ENCODE results near the gene NELFE. TPM values are rescaled to one million over a fixed set of nuclear protein-coding genes. Genes with fewer than 3 reads are reported as not detected.

Gene NELFE
- total RNA-seq, 1 experiment from 2014 or later = 91.4 TPM

GRCh38 chr6:31958412-31958740 lies 395 bp downstream of the NELFE start:
- H3K27ac ChIP-seq (ENCODE audit: insufficient read length, low read depth, low read length) = no peak overlapping the region
- Mint-ChIP-seq H3K4me1 (peaks cover 18% of the 10 kb centered on the region in 2 experiments), H3K27ac (peak overlapping the region; percentile 94 to 99 (median 96); a peak in 6 of 7 replicates)

More at GRCh38 chr6:31958412-31958740, 395 bp downstream of the NELFE start:
- H2BK12ac ChIP-seq (ENCODE audit: insufficient read length, low read depth, low read length) = no peak overlapping the region
- WGBS (ENCODE audit: extremely low coverage, insufficient read length, low lambda C conversion rate) = no CpG with 5 or more reads among the region's 11 CpGs
- no peak overlapping the region for H2BK20ac ChIP-seq (ENCODE audit: low read depth, low read length, poor library complexity, severe bottlenecking)
- peaks cover 7% of the 10 kb centered on the region for H3K79me2 ChIP-seq (ENCODE audit: insufficient read depth, low read length)
- peaks cover 3% of the 10 kb centered on the region for H3K79me1 ChIP-seq (ENCODE audit: insufficient read depth, low read depth, low read length, poor library complexity, severe bottlenecking)
- H3K56ac ChIP-seq (ENCODE audit: insufficient read length, low read depth, low read length) = peak overlapping the region; percentile 43
- H3K36me3 Mint-ChIP-seq (ENCODE audit: insufficient read depth in 1 of 3, low read depth in 3 of 3) = peaks cover 37 to 83% (median 70%) of the 10 kb centered on the region in 3 experiments
- peak overlapping the region; percentile 95 to 99 for H3K4me3 Mint-ChIP-seq
- H2AFZ ChIP-seq (ENCODE audit: low read length) = peak overlapping the region; percentile 27
- H3K27me3 ChIP-seq (ENCODE audit: insufficient read depth, low read length) = no peaks in the 10 kb centered on the region
- no peak for TF ChIP-seq CTCF (conservative IDR thresholded peaks at IDR 0.05)
- H4K5ac ChIP-seq (ENCODE audit: insufficient read length, low read depth, low read length) = no peak overlapping the region
- peaks cover 10% of the 10 kb centered on the region for H3K23me2 ChIP-seq (ENCODE audit: insufficient read length, low read depth, low read length, poor library complexity, severe bottlenecking)
- no peak overlapping the region for H4K8ac ChIP-seq (replicated peaks; ENCODE audit: insufficient read length, low read depth, low read length)
- H3K9me3 ChIP-seq (ENCODE audit: control insufficient read depth, low read depth, low read length) = no peaks in the 10 kb centered on the region
- no peak for DNase-seq
- no peak overlapping the region; the same call in 1 of the 2 replicates for H3K14ac ChIP-seq (ENCODE audit: insufficient read depth, low read length)
- no peaks in the 10 kb centered on the region; a peak in 1 of 5 replicates for H3K9me3 Mint-ChIP-seq
- no peaks in the 10 kb centered on the region for H4K20me1 ChIP-seq (ENCODE audit: control insufficient read depth, insufficient read depth, insufficient read length)
- H2BK15ac ChIP-seq (ENCODE audit: low read depth, low read length) = no peak overlapping the region
- H2AK5ac ChIP-seq (ENCODE audit: insufficient read length, low read length) = no peak overlapping the region
- peak overlapping the region; percentile 95 for H3K4me2 ChIP-seq (ENCODE audit: insufficient read depth, insufficient read length, low read length)
- H4K91ac ChIP-seq (ENCODE audit: insufficient read length, low read depth, low read length) = no peak overlapping the region
- no peaks in the 10 kb centered on the region for H3K27me3 Mint-ChIP-seq (ENCODE audit: low read depth)
- no peak overlapping the region for H3K4ac ChIP-seq (ENCODE audit: low read depth, low read length)
- no peak overlapping the region for H3K23ac ChIP-seq (ENCODE audit: insufficient read length, low read depth, low read length)
- H3K18ac ChIP-seq (ENCODE audit: insufficient read length, low read depth, low read length) = peak overlapping the region; percentile 38
- H2BK5ac ChIP-seq (ENCODE audit: insufficient read length, low read length) = no peak overlapping the region
- H3K4me1 ChIP-seq (ENCODE audit: insufficient read depth, low read length) = peaks cover 3% of the 10 kb centered on the region; the same call in 1 of the 2 replicates
- H3T11ph ChIP-seq (ENCODE audit: low read length) = no peak overlapping the region
- H2BK120ac ChIP-seq (ENCODE audit: low read depth, low read length, poor library complexity, severe bottlenecking) = no peak overlapping the region
- H3K9ac ChIP-seq (ENCODE audit: extremely low read depth, insufficient read length, low read length) = peak overlapping the region; percentile 95

All from H9 (cell line).